ENCODE data around the gene ADAMTS16. TPM values are rescaled to one million over a fixed set of nuclear protein-coding genes. Genes with fewer than 3 reads are reported as not detected.

Gene ADAMTS16
- total and polyA plus RNA-seq, 10 donors: not detected

DNA sequence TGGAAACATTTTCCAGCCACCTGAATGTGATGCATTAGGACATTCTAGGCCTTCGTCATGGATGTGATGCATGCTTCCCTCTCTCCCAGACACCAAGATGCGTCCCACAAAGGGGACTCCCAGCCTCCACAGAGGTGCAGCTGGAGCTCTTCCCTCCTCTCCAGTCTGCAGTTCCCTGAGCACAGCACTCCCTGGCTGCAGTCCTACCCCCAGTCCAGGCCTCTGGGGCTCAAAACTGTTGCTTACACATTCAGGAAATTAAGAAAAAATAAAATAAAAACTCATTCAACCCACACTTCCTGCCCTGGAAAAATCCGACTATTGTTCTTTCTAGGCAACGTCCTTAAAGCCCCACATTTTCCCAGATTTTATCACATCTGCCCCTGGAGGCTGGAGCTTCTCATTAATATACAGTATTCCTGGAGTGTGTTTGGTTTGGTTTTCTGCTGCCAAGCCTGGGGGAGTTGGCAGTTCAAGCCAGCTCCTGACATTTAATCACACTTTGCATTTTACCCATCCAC lies 204.0 kb downstream of the ADAMTS16 start:
- Histone ChIP-seq H3K4me1 (peaks cover 0 to 22% (median 4%) of the 10 kb centered on the region in 6 donors), H3K9me3 (no peaks in the 10 kb centered on the region), H3K27ac (no peak overlapping the region), H3K36me3 (no peaks in the 10 kb centered on the region), H3K27me3 (replicated peaks in 1 of 7) (no peaks in the 10 kb centered on the region), H3K4me3 (no peak overlapping the region)
- DNase-seq: no peak
- intact Hi-C loops (cut with DNase I; ENCODE audit: low total_unique reads): no loop called here
- 44 to 54% (median 49%) methylated on average over 4 of the region's 4 CpGs for WGBS, 5 donors
- TF ChIP-seq POLR2AphosphoS5 (IDR thresholded peaks at IDR 0.05) (no peak), POLR2A (IDR thresholded peaks at IDR 0.05) (no peak)
- TF ChIP-seq, protein P1, sequence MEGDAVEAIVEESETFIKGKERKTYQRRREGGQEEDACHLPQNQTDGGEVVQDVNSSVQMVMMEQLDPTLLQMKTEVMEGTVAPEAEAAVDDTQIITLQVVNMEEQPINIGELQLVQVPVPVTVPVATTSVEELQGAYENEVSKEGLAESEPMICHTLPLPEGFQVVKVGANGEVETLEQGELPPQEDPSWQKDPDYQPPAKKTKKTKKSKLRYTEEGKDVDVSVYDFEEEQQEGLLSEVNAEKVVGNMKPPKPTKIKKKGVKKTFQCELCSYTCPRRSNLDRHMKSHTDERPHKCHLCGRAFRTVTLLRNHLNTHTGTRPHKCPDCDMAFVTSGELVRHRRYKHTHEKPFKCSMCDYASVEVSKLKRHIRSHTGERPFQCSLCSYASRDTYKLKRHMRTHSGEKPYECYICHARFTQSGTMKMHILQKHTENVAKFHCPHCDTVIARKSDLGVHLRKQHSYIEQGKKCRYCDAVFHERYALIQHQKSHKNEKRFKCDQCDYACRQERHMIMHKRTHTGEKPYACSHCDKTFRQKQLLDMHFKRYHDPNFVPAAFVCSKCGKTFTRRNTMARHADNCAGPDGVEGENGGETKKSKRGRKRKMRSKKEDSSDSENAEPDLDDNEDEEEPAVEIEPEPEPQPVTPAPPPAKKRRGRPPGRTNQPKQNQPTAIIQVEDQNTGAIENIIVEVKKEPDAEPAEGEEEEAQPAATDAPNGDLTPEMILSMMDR (IDR thresholded peaks at IDR 0.05 in 8 of 11, conservative IDR thresholded peaks at IDR 0.05 in 3 of 11): peak in 1 of 11 experiments; percentile 11

DNA sequence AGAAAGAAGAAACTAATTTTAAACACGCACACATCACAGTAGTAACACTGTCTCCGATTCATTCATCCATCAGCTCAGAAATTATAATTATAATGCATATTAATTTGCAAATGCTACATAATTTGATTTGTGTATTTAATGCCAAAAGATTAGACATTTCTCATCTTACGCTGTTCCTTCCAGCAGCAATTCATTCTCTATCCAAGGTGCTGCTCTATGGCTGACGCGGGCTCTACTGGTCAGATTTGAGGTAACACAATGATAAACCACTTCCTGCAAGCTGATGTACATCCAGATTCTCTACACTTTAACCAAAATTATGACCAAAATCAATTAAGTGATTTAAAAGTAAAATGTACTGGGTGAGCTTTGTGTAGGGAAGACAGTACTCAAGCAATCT lies 204.5 kb downstream of the ADAMTS16 start:
- peaks cover 0 to 22% (median 4%) of the 10 kb centered on the region in 6 donors for H3K4me1 ChIP-seq
- no peak overlapping the region for H3K27ac ChIP-seq
- no peaks in the 10 kb centered on the region for H3K9me3 ChIP-seq
- no peak for TF ChIP-seq POLR2A (IDR thresholded peaks at IDR 0.05)
- no peak for DNase-seq
- no peaks in the 10 kb centered on the region for H3K27me3 ChIP-seq (replicated peaks in 1 of 7)
- no peak overlapping the region for H3K4me3 ChIP-seq
- WGBS, 5 donors: 63 to 83% (median 67%) methylated on average over 5 of the region's 5 CpGs
- intact Hi-C loops (cut with DNase I; ENCODE audit: low total_unique reads): no loop called here
- H3K36me3 ChIP-seq: no peaks in the 10 kb centered on the region

DNA sequence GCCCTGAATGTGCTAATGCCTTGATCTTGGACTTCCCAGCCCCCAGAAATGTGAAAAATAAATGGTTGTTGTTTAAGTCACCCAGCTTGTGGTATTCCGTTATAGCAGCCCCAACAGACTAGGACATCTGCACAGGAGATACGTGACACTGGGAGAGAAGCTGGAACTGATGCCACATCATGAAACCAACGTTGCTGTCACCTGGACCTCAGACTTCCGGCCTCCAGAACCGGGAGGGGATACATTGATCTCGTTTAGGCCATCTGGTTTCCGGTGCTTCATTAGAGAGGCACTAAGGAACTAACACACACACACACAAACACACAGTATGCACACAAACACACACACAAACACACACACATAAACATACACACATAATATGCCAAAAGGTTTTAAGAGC lies 207.3 kb downstream of the ADAMTS16 start:
- intact Hi-C loops (cut with DNase I; ENCODE audit: low total_unique reads): no loop called here

DNA sequence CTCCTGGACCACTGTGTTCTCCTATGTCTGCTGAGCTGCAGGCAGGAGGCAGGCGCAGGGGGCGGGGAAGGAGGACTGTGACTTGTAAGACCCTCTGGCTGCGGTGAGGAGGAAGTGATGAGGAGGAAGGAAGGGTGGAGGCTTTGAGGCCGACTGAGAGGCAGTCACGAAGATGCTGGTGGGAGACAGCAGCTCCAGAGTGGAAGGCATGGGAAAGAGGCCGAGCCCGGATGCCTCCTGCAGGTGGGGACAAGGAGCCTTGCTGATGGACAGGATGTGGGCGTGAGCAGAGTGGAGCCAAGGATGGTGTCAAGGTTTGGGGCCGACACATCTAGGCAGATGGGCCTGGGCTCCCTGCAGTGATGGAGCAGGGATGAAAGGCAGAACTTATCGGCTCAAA lies 208.0 kb downstream of the ADAMTS16 start:
- no peak for DNase-seq
- H3K27ac ChIP-seq: no peak overlapping the region
- intact Hi-C loops (cut with DNase I; ENCODE audit: low total_unique reads): no loop called here

More for the DNA sequence above, 207.3 kb downstream of the ADAMTS16 start:
- H3K4me1 ChIP-seq: peaks cover 0 to 22% (median 4%) of the 10 kb centered on the region in 6 donors
- no peaks in the 10 kb centered on the region for H3K9me3 ChIP-seq
- no peaks in the 10 kb centered on the region for H3K27me3 ChIP-seq (replicated peaks in 1 of 7)
- H3K36me3 ChIP-seq: no peaks in the 10 kb centered on the region
- 79 to 92% (median 83%) methylated on average over 7 of the region's 7 CpGs for WGBS, 5 donors
- no peak for DNase-seq
- no peak overlapping the region for H3K4me3 ChIP-seq
- no peak overlapping the region for H3K27ac ChIP-seq
- TF ChIP-seq, protein P1 (IDR thresholded peaks at IDR 0.05 in 8 of 11, conservative IDR thresholded peaks at IDR 0.05 in 3 of 11): no peak
- TF ChIP-seq POLR2AphosphoS5 (IDR thresholded peaks at IDR 0.05) (no peak), POLR2A (IDR thresholded peaks at IDR 0.05) (no peak)

More for the DNA sequence above, 208.0 kb downstream of the ADAMTS16 start:
- 33 to 48% (median 37%) methylated on average over 10 of the region's 10 CpGs for WGBS, 5 donors
- Histone ChIP-seq H3K9me3 (no peaks in the 10 kb centered on the region), H3K4me1 (peaks cover 0 to 22% (median 4%) of the 10 kb centered on the region in 6 donors), H3K4me3 (no peak overlapping the region), H3K36me3 (no peaks in the 10 kb centered on the region), H3K27me3 (replicated peaks in 1 of 7) (no peaks in the 10 kb centered on the region)
- peak in 1 of 3 donors; percentile 53 for TF ChIP-seq POLR2AphosphoS5 (IDR thresholded peaks at IDR 0.05)
- TF ChIP-seq, protein P1 (IDR thresholded peaks at IDR 0.05 in 8 of 11, conservative IDR thresholded peaks at IDR 0.05 in 3 of 11): no peak
